ENCODE data around the gene NHERF1. TPM values are rescaled to one million over a fixed set of nuclear protein-coding genes. Genes with fewer than 3 reads are reported as not detected.

The NHERF1 gene
- total RNA-seq, 4 donors from 2014 or later, result 8.9 to 12.1 (median 11.0) TPM

GRCh38 chr17:74757931-74758847 lies 9.8 kb downstream of the NHERF1 start:
- Histone ChIP-seq H3K4me1 (peaks cover 45 to 57% (median 52%) of the 10 kb centered on the region in 4 donors), H3K4me3 (peak overlapping the region in 1 of 4 donors; percentile 6), H3K27ac (replicated peaks in 1 of 4) (peak overlapping the region in 2 of 4 donors; percentile 22 to 34), H3K36me3 (peaks cover 0 to 4% (median 0%) of the 10 kb centered on the region in 4 donors), H3K9me3 (no peaks in the 10 kb centered on the region), H3K27me3 (peaks cover 0 to 17% (median 0%) of the 10 kb centered on the region in 4 donors)
- intact Hi-C loops (cut with DNase I), result no loop called here
- no peak for DNase-seq (ENCODE audit: extremely low spot score)
- TF ChIP-seq POLR2AphosphoS5 (IDR thresholded peaks at IDR 0.05) (no peak), EP300 (IDR thresholded peaks at IDR 0.05) (no peak), CTCF (IDR thresholded peaks at IDR 0.05) (no peak), POLR2A (IDR thresholded peaks at IDR 0.05; ENCODE audit: low read depth) (no peak)
- WGBS, result 62% methylated on average over 13 of the region's 26 CpGs

- H3K27me3 ChIP-seq, result peaks cover 0 to 17% (median 0%) of the 10 kb centered on the region in 4 donors
- no peak for DNase-seq (ENCODE audit: extremely low spot score)
- H3K36me3 ChIP-seq, result peaks cover 0 to 4% (median 0%) of the 10 kb centered on the region in 4 donors
- WGBS, result 80% methylated on average over 2 of the region's 2 CpGs
- intact Hi-C loops (cut with DNase I), result no loop called here
- H3K9me3 ChIP-seq, result no peaks in the 10 kb centered on the region
- TF ChIP-seq POLR2AphosphoS5 (IDR thresholded peaks at IDR 0.05), result no peak
- TF ChIP-seq EP300 (IDR thresholded peaks at IDR 0.05), result no peak
- TF ChIP-seq POLR2A (IDR thresholded peaks at IDR 0.05; ENCODE audit: low read depth), result no peak
- TF ChIP-seq CTCF (IDR thresholded peaks at IDR 0.05), result no peak
- H3K4me1 ChIP-seq, result peaks cover 45 to 58% (median 55%) of the 10 kb centered on the region in 4 donors
- H3K4me3 ChIP-seq, result no peak overlapping the region
- peak overlapping the region in 2 of 4 donors; percentile 22 to 34 for H3K27ac ChIP-seq (replicated peaks in 1 of 4)
Measured at GRCh38 chr17:74758848-74759168, 10.4 kb downstream of the NHERF1 start.

GRCh38 chr17:74759243-74759801 lies 10.9 kb downstream of the NHERF1 start:
- Histone ChIP-seq H3K9me3 (no peaks in the 10 kb centered on the region), H3K4me3 (no peak overlapping the region), H3K27ac (replicated peaks in 1 of 4) (peak overlapping the region in 1 of 4 donors; percentile 20), H3K4me1 (peaks cover 45 to 58% (median 55%) of the 10 kb centered on the region in 4 donors), H3K36me3 (peaks cover 0 to 5% (median 0%) of the 10 kb centered on the region in 4 donors), H3K27me3 (peaks cover 0 to 17% (median 0%) of the 10 kb centered on the region in 4 donors)
- intact Hi-C loops (cut with DNase I), result no loop called here
- no peak for DNase-seq (ENCODE audit: extremely low spot score)
- WGBS, result 94% methylated on average over 3 of the region's 9 CpGs
- TF ChIP-seq CTCF (IDR thresholded peaks at IDR 0.05), result no peak
- no peak for TF ChIP-seq EP300 (IDR thresholded peaks at IDR 0.05)
- TF ChIP-seq POLR2AphosphoS5 (IDR thresholded peaks at IDR 0.05), result no peak
- no peak for TF ChIP-seq POLR2A (IDR thresholded peaks at IDR 0.05; ENCODE audit: low read depth)

GRCh38 chr17:74759941-74760340 lies 11.5 kb downstream of the NHERF1 start:
- Histone ChIP-seq H3K9me3 (no peaks in the 10 kb centered on the region), H3K36me3 (peaks cover 0 to 8% (median 0%) of the 10 kb centered on the region in 4 donors), H3K27ac (replicated peaks in 1 of 4) (peak overlapping the region in 1 of 4 donors; percentile 42), H3K27me3 (peaks cover 0 to 17% (median 0%) of the 10 kb centered on the region in 4 donors), H3K4me3 (no peak overlapping the region), H3K4me1 (peaks cover 45 to 58% (median 55%) of the 10 kb centered on the region in 4 donors)
- 79% methylated on average over 8 of the region's 10 CpGs for WGBS
- no peak for TF ChIP-seq EP300 (IDR thresholded peaks at IDR 0.05)
- TF ChIP-seq POLR2AphosphoS5 (IDR thresholded peaks at IDR 0.05), result no peak
- TF ChIP-seq CTCF (IDR thresholded peaks at IDR 0.05), result no peak
- no peak for TF ChIP-seq POLR2A (IDR thresholded peaks at IDR 0.05; ENCODE audit: low read depth)
- DNase-seq (ENCODE audit: extremely low spot score), result no peak
- intact Hi-C loops (cut with DNase I), result no loop called here
